Measurements from ENCODE around the gene BRD3OS.

BRD3OS gene

GRCh38 chr9:134024828-134025605 is at the start of gene BRD3OS:
BRD3OS (plus strand) TSS chr9:134025481; CDS start chr9:134026748, 1,267 bp downstream.
- TF ChIP-seq ZNF70 (CRISPR knock-in tag; IDR thresholded peaks at IDR 0.05) (no peak), TSHZ2 (CRISPR knock-in tag; IDR thresholded peaks at IDR 0.05) (no peak), GLIS3 (CRISPR knock-in tag; IDR thresholded peaks at IDR 0.05) (no peak), ARNTL (CRISPR knock-in tag; IDR thresholded peaks at IDR 0.05; ENCODE audit: borderline replicate concordance, low read depth) (no peak)
- TF ChIP-seq, protein P1, sequence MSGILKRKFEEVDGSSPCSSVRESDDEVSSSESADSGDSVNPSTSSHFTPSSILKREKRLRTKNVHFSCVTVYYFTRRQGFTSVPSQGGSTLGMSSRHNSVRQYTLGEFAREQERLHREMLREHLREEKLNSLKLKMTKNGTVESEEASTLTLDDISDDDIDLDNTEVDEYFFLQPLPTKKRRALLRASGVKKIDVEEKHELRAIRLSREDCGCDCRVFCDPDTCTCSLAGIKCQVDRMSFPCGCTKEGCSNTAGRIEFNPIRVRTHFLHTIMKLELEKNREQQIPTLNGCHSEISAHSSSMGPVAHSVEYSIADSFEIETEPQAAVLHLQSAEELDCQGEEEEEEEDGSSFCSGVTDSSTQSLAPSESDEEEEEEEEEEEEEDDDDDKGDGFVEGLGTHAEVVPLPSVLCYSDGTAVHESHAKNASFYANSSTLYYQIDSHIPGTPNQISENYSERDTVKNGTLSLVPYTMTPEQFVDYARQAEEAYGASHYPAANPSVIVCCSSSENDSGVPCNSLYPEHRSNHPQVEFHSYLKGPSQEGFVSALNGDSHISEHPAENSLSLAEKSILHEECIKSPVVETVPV (CRISPR knock-in tag; IDR thresholded peaks at IDR 0.05): no peak
- ATAC-seq: peak; percentile 85

- TF ChIP-seq ZFP30 (CRISPR knock-in tag; IDR thresholded peaks at IDR 0.05) (no peak), TCF4 (CRISPR knock-in tag; IDR thresholded peaks at IDR 0.05; ENCODE audit: borderline replicate concordance) (no peak), TOX (CRISPR knock-in tag; IDR thresholded peaks at IDR 0.05; ENCODE audit: borderline replicate concordance) (no peak), ISL1 (CRISPR knock-in tag; IDR thresholded peaks at IDR 0.05) (no peak), ZNF70 (CRISPR knock-in tag; IDR thresholded peaks at IDR 0.05) (no peak), ESRRG (CRISPR knock-in tag; IDR thresholded peaks at IDR 0.05) (no peak), ZC3H10 (CRISPR knock-in tag; IDR thresholded peaks at IDR 0.05) (no peak), ZNF8 (CRISPR knock-in tag; IDR thresholded peaks at IDR 0.05) (no peak), SNAI2 (CRISPR knock-in tag; IDR thresholded peaks at IDR 0.05) (no peak), PPARA (CRISPR knock-in tag; IDR thresholded peaks at IDR 0.05; ENCODE audit: borderline replicate concordance) (no peak), OSR1 (CRISPR knock-in tag; IDR thresholded peaks at IDR 0.05) (no peak), RARB (CRISPR knock-in tag; IDR thresholded peaks at IDR 0.05) (no peak), ARNTL (CRISPR knock-in tag; IDR thresholded peaks at IDR 0.05; ENCODE audit: borderline replicate concordance, low read depth) (no peak), ZFP3 (CRISPR knock-in tag; IDR thresholded peaks at IDR 0.05) (no peak), TSHZ2 (CRISPR knock-in tag; IDR thresholded peaks at IDR 0.05) (no peak), ZNF565 (CRISPR knock-in tag; conservative IDR thresholded peaks at IDR 0.05; ENCODE audit: low read depth) (no peak), GLIS3 (CRISPR knock-in tag; IDR thresholded peaks at IDR 0.05) (no peak), CSDC2 (CRISPR knock-in tag; IDR thresholded peaks at IDR 0.05) (no peak)
- TF ChIP-seq, protein P1 (CRISPR knock-in tag; IDR thresholded peaks at IDR 0.05): no peak
- TF ChIP-seq, protein P2, sequence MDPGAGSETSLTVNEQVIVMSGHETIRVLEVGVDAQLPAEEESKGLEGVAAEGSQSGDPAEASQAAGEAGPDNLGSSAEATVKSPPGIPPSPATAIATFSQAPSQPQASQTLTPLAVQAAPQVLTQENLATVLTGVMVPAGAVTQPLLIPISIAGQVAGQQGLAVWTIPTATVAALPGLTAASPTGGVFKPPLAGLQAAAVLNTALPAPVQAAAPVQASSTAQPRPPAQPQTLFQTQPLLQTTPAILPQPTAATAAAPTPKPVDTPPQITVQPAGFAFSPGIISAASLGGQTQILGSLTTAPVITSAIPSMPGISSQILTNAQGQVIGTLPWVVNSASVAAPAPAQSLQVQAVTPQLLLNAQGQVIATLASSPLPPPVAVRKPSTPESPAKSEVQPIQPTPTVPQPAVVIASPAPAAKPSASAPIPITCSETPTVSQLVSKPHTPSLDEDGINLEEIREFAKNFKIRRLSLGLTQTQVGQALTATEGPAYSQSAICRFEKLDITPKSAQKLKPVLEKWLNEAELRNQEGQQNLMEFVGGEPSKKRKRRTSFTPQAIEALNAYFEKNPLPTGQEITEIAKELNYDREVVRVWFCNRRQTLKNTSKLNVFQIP (CRISPR knock-in tag; IDR thresholded peaks at IDR 0.05; ENCODE audit: borderline replicate concordance, low read depth): no peak
- ATAC-seq: no peak
Observed at GRCh38 chr9:133975511-133975910, 49.8 kb upstream of the BRD3OS start.

Data from SK-N-SH treated with all-trans-retinoic acid at 6 μM for 48 hours (cell line).